Keratinocyte (primary cell): ENCODE results near the gene CBL. TPM values are rescaled to one million over a fixed set of nuclear protein-coding genes. Genes with fewer than 3 reads are reported as not detected.

Experiments used
- DNase-seq: peaks from one replicate; pipeline ENCODE4 v3.0.0-alpha.2; 2011; ENCODE audit warnings: low read depth, missing footprints, low spot score
- FAIRE-seq: peaks from 2 replicates; lab custom pipeline; 2011; peaks lifted over from hg19 to GRCh38; lab: Jason Lieb, UNC
- H2AFZ ChIP-seq: 2 replicates; pipeline ENCODE4 v1.6.0; 2012; ENCODE audit warnings: low read length, control low read depth, inconsistent platforms; ENCODE audit not compliant: control insufficient read depth
- H3K27ac ChIP-seq: 2 replicates; pipeline ENCODE4 v1.5.1; 2011; ENCODE audit warnings: low read length; ENCODE audit not compliant: control insufficient read depth, insufficient read depth
- H3K27me3 ChIP-seq: 3 replicates; pipeline ENCODE4 v1.6.0; 2011; ENCODE audit warnings: low read length; ENCODE audit not compliant: control insufficient read depth, insufficient read depth; ENCODE audit errors: extremely low read depth
- H3K36me3 ChIP-seq, 2 experiments: 2 replicates in 1 of 2; 3 replicates in 1 of 2; pipeline ENCODE4 v1.5.1; 2011; ENCODE audit warnings: low read length in 2 of 2, mild to moderate bottlenecking in 1 of 2; ENCODE audit not compliant: control insufficient read depth in 2 of 2, insufficient read depth in 2 of 2; ENCODE audit errors: extremely low read depth in 1 of 2
- H3K4me1 ChIP-seq: 3 replicates; pipeline ENCODE4 v1.5.1; 2011; ENCODE audit warnings: low read length; ENCODE audit not compliant: control insufficient read depth, insufficient read depth; ENCODE audit errors: extremely low read depth
- H3K4me2 ChIP-seq: 3 replicates; pipeline ENCODE4 v1.6.0; 2011; ENCODE audit warnings: low read depth, low read length; ENCODE audit not compliant: control insufficient read depth, insufficient read depth; ENCODE audit errors: extremely low read depth
- H3K4me3 ChIP-seq, 3 experiments: fragments of 200-600 bp in 1 of 3; sonication (generic) in 1 of 3; 2 replicates in 2 of 3; 3 replicates in 1 of 3; pipeline ENCODE4 v1.5.1; 2011 to 2016; ENCODE audit warnings: low read length in 3 of 3, mild to moderate bottlenecking in 3 of 3, control low read depth in 2 of 3, inconsistent platforms in 1 of 3, low read depth in 1 of 3, mixed read lengths in 1 of 3, mixed run types in 1 of 3, moderate library complexity in 1 of 3; ENCODE audit not compliant: control insufficient read depth in 2 of 3, insufficient read depth in 2 of 3; ENCODE audit errors: extremely low read depth in 1 of 3
- H3K79me2 ChIP-seq: 2 replicates; pipeline ENCODE4 v1.6.0; 2012; ENCODE audit warnings: low read length; ENCODE audit not compliant: control insufficient read depth, insufficient read depth
- H3K9ac ChIP-seq: 3 replicates; pipeline ENCODE4 v1.6.0; 2011; ENCODE audit warnings: low read length; ENCODE audit not compliant: control insufficient read depth, insufficient read depth; ENCODE audit errors: extremely low read depth
- H3K9me1 ChIP-seq: 3 replicates; pipeline ENCODE4 v1.6.0; 2011; ENCODE audit warnings: low read length; ENCODE audit not compliant: control insufficient read depth, insufficient read depth; ENCODE audit errors: extremely low read depth
- H3K9me3 ChIP-seq: 2 replicates; pipeline ENCODE4 v1.5.1; 2012; ENCODE audit warnings: low read depth, low read length; ENCODE audit not compliant: control insufficient read depth
- H4K20me1 ChIP-seq: 3 replicates; pipeline ENCODE4 v1.6.0; 2011; ENCODE audit warnings: low read length; ENCODE audit not compliant: control insufficient read depth, insufficient read depth; ENCODE audit errors: extremely low read depth
- EZH2 ChIP-seq: IDR thresholded peaks from one replicate; pipeline ENCODE4 v1.6.1; 2012; ENCODE audit warnings: inconsistent platforms, mild to moderate bottlenecking, low read length, moderate library complexity
- dilution Hi-C: fragments of 300-500 bp; cut with MboI; formaldehyde crosslinking; loops from one replicate; pipeline ENCODE4 v1.7.0; 2020; ENCODE audit warnings: low sequenced_read_pairs; ENCODE audit not compliant: extremely low pct_ligation_motif_present
- polyA plus RNA-seq, 5 experiments: library from polyadenylated mRNA; depleted of rRNA in 3 of 5; stranded (reverse) in 3 of 5; stranded (forward) in 1 of 5; unstranded in 1 of 5; fragments of >200 nt; gene quantifications; 1 replicate in 1 of 5; 2 replicates in 3 of 5; 3 replicates in 1 of 5; pipeline versions ENCODE4 v1.2.1 to v1.2.3, GENCODE V29; 2011 to 2012; ENCODE audit warnings: missing spikeins in 2 of 5, low read depth in 1 of 5, low replicate concordance in 1 of 5
- TF ChIP-seq, protein P1 (sequence below), 3 experiments: IDR thresholded peaks in 1 of 3; conservative IDR thresholded peaks in 1 of 3; optimal IDR thresholded peaks in 1 of 3; 2 replicates in 2 of 3; 3 replicates in 1 of 3; pipeline versions ENCODE3 to v1.5.1; 2011; ENCODE audit warnings: low read length in 3 of 3, mild to moderate bottlenecking in 3 of 3, moderate library complexity in 2 of 3, control low read depth in 1 of 3, inconsistent platforms in 1 of 3; ENCODE audit not compliant: insufficient read depth in 2 of 3; ENCODE audit errors: extremely low read depth in 1 of 3

CBL gene
- polyA plus RNA-seq, 1 donor (not counting 4 experiments of a cell fraction or from before 2014, with no cell fraction given), result 14.1 TPM

DNA sequence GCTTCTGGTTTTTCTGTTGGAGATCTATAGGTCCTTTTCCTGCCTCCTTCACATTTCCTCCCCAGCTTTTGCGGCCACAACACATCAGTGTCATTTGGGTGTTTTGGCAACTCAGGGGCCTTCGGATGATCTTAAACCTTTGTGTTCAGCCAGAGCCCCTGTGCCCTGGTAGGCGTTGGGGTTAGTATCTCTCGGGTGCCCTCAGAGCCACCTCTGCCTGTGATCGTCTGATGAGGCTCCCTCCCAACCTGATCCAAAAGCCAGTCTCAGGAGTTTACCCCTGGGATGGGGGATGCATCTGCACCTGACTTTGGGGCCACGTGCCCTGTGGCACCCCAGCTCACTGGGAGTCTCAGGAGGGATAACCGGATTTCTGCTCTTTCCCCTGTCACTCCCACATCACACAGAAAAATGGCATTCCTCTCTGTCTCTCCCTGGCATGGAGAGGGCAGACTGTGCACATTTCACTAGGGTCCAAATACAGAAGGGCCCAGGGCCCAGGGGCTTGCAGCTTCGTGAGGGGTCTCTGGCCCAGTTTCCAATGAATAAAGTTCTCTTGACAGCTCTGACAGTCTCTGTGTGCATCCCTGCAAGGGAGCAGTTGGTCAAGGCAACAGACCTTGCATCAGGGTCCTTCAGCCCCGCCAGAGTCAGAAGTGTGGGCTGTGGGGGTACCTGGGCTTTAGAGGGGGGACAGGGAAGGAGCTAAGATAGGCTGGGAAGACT, 130.8 kb downstream of the CBL start:
- Histone ChIP-seq H3K4me2 (no peak overlapping the region), H3K27me3 (peaks cover 29% of the 10 kb centered on the region), H3K9me1 (no peaks in the 10 kb centered on the region), H3K9ac (no peak overlapping the region), H3K4me1 (peaks cover 19% of the 10 kb centered on the region), H3K36me3 (peaks cover 4 to 14% of the 10 kb centered on the region in 2 experiments), H4K20me1 (peaks cover 3% of the 10 kb centered on the region), H3K27ac (no peak overlapping the region), H3K9me3 (no peaks in the 10 kb centered on the region), H3K79me2 (peaks cover 26% of the 10 kb centered on the region), H2AFZ (no peak overlapping the region), H3K4me3 (no peak overlapping the region)
- DNase-seq (no peak), FAIRE-seq (no peak)
- dilution Hi-C loops, result no loop called here
- TF ChIP-seq EZH2, result no peak
- TF ChIP-seq, protein P1, sequence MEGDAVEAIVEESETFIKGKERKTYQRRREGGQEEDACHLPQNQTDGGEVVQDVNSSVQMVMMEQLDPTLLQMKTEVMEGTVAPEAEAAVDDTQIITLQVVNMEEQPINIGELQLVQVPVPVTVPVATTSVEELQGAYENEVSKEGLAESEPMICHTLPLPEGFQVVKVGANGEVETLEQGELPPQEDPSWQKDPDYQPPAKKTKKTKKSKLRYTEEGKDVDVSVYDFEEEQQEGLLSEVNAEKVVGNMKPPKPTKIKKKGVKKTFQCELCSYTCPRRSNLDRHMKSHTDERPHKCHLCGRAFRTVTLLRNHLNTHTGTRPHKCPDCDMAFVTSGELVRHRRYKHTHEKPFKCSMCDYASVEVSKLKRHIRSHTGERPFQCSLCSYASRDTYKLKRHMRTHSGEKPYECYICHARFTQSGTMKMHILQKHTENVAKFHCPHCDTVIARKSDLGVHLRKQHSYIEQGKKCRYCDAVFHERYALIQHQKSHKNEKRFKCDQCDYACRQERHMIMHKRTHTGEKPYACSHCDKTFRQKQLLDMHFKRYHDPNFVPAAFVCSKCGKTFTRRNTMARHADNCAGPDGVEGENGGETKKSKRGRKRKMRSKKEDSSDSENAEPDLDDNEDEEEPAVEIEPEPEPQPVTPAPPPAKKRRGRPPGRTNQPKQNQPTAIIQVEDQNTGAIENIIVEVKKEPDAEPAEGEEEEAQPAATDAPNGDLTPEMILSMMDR (optimal IDR thresholded peaks at IDR 0.05 in 1 of 3, IDR thresholded peaks at IDR 0.05 in 1 of 3, conservative IDR thresholded peaks at IDR 0.05 in 1 of 3; ENCODE audit: extremely low read depth in 1 of 3, insufficient read depth in 2 of 3, low read length in 3 of 3), result no peak

DNA sequence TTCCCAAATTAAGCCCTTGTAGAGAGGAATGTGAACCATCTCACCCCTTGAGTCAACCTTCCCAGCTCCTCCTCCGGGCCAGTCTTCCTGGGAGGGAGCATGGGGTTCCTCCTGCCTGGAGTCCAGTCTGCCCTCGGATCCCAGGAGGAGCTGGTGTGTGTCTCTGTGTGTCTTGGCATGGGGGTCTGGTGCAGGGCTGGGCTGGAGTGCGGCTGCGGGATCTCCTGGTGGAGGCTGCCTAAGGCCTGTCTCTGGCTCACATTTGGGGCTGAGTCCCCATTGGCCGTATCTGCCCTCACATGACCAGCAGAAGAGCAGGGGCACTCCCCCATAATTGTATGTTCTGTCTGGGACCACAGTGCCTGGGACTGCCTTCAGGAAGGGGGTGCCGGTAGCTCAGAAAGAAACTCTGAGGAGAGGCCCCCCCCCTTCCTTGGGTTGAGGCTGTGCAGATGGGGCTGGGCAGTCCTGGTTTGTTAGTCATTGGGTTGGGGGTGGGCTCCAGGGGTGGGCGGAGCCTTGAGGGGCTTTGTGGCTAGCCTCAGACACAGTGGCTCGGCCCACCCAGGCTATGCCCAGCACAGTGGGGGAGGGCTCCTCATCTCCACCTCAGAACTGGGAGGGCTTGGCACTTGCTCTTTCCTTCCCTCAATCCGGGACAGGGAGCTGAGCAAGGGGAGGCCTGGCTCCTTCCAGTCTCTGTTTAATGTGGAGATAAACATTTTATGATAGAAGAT, 131.6 kb downstream of the CBL start:
- Histone ChIP-seq H4K20me1 (peaks cover 3% of the 10 kb centered on the region), H3K27me3 (peaks cover 34% of the 10 kb centered on the region), H3K4me1 (peaks cover 19% of the 10 kb centered on the region), H3K27ac (no peak overlapping the region), H3K9me3 (no peaks in the 10 kb centered on the region), H3K4me2 (no peak overlapping the region), H3K36me3 (peaks cover 4 to 14% of the 10 kb centered on the region in 2 experiments), H3K4me3 (no peak overlapping the region), H3K9ac (peak overlapping the region; percentile 8), H2AFZ (no peak overlapping the region), H3K9me1 (no peaks in the 10 kb centered on the region), H3K79me2 (peaks cover 26% of the 10 kb centered on the region)
- FAIRE-seq (no peak), DNase-seq (no peak)
- dilution Hi-C loops, result no loop called here
- TF ChIP-seq, protein P1 (optimal IDR thresholded peaks at IDR 0.05 in 1 of 3, IDR thresholded peaks at IDR 0.05 in 1 of 3, conservative IDR thresholded peaks at IDR 0.05 in 1 of 3; ENCODE audit: extremely low read depth in 1 of 3, insufficient read depth in 2 of 3, low read length in 3 of 3), result no peak
- TF ChIP-seq EZH2, result no peak
